Choroid plexus epithelial cell (primary cell): ENCODE data around the gene FGFR4.
A peak's percentile ranks its signal among the peaks of the same experiment; 100 is the strongest.
"Not testable (repeated sequence)": the region's sequence is repeated elsewhere in the genome, so short reads cannot be mapped to it uniquely, and the experiment has no call there.

ENCODE experiments used
- DNase-seq: peaks from one replicate; pipeline ENCODE4 v3.0.0-alpha.2; 2010; ENCODE audit warnings: low read depth
- H3K4me3 ChIP-seq: 2 replicates; pipeline ENCODE4 v1.5.1; 2011; ENCODE audit warnings: low read depth, mild to moderate bottlenecking, control low read depth, low read length, moderate library complexity
- TF ChIP-seq, protein P1 (sequence below): conservative IDR thresholded peaks from 2 replicates; pipeline ENCODE4 v1.5.1; 2011; ENCODE audit warnings: low read depth, mild to moderate bottlenecking, control low read depth, inconsistent platforms, low read length, moderate library complexity

Gene FGFR4

DNA sequence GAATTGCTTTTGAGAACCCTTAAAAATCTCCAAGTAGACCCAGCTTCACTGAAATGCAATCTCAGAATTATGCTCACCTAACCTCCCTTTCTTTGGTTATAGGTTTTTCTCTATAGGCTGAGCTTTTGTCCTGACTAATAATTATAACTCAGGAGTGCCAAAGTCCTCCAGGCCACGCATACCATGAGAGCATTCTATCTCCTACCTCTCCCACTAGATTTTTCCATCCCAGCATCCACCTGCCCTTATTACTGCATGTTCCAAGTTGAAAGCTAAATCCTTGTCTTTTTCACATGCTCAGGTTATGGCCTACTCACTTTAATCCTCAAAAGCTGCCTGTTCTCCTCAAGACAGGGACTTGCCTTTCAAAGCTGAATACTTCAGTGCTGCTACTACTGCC lies 42.1 kb upstream of the FGFR4 start:
- no peak overlapping the region for H3K4me3 ChIP-seq
- DNase-seq: no peak
- TF ChIP-seq, protein P1, sequence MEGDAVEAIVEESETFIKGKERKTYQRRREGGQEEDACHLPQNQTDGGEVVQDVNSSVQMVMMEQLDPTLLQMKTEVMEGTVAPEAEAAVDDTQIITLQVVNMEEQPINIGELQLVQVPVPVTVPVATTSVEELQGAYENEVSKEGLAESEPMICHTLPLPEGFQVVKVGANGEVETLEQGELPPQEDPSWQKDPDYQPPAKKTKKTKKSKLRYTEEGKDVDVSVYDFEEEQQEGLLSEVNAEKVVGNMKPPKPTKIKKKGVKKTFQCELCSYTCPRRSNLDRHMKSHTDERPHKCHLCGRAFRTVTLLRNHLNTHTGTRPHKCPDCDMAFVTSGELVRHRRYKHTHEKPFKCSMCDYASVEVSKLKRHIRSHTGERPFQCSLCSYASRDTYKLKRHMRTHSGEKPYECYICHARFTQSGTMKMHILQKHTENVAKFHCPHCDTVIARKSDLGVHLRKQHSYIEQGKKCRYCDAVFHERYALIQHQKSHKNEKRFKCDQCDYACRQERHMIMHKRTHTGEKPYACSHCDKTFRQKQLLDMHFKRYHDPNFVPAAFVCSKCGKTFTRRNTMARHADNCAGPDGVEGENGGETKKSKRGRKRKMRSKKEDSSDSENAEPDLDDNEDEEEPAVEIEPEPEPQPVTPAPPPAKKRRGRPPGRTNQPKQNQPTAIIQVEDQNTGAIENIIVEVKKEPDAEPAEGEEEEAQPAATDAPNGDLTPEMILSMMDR: no peak

DNA sequence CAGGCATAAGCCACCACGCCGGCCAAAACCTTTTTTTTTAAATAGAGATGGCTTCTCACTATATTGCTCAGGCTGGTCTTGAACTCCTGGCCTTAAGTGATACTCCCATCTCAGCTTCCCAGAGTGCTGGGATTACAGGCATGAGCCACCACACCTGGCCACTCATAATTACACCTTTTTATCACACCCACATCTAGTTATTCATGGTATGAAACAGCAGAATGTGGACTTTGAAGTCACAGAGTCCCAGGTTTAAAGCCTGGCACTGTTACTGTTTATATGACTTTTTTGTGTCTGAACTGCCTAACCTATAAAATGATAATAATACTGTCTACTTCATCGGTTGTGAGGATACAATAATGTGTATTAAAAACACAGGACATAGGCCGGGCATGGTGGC lies 41.1 kb upstream of the FGFR4 start:
- DNase-seq: no peak
- no peak overlapping the region for H3K4me3 ChIP-seq
- TF ChIP-seq, protein P1: no peak

GRCh38 chr5:177048531-177048930 lies 38.2 kb upstream of the FGFR4 start:
- not testable (repeated sequence) for DNase-seq, H3K4me3 ChIP-seq

DNA sequence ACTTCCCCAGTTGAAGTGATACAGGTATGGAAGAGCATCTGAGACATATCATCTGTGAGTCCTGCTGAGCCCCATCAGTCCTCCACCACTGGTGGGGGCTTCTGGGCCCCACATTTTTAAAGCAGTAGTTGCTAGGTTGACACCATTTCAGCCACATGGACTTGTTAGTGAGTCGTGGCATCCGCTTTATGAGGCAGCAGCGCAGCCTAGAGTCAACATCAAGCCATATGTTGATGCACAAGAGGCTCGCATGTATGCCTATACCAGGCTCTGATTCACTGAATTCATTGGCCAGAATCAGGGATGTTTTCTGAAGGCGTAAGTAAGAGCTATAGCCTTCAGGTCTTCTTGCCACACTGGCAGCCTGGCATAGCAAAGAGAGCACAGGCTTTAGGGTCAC lies 37.4 kb upstream of the FGFR4 start:
- TF ChIP-seq, protein P1: no peak
- peak; percentile 10 for DNase-seq
- no peak overlapping the region for H3K4me3 ChIP-seq

- TF ChIP-seq, protein P1: no peak
- no peak for DNase-seq
- no peak overlapping the region for H3K4me3 ChIP-seq
Measured at GRCh38 chr5:177064500-177065277, 22.0 kb upstream of the FGFR4 start.

GRCh38 chr5:177065491-177065890 lies 21.2 kb upstream of the FGFR4 start:
- DNase-seq: no peak
- TF ChIP-seq, protein P1: no peak
- H3K4me3 ChIP-seq: no peak overlapping the region

DNA sequence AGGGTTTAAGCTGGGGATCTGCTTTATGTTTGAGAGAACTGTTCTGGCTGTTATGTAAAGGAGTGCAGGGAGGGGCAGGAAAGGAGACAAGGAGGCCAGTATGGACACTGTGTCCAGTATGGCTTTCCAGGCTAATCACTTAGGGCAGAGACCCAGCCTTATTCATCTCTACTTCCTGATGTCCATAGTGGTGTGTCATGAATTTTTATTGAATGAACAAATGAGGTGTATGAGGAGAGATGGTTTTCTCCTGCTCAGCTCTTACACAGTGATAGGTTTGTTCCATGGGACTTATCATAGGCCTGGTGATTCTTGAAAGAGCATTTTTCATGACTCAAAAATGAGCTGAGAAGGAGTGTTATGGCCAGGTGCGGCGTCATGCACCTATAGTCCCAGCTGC lies 20.5 kb upstream of the FGFR4 start:
- no peak for DNase-seq
- TF ChIP-seq, protein P1: no peak
- H3K4me3 ChIP-seq: no peak overlapping the region

DNA sequence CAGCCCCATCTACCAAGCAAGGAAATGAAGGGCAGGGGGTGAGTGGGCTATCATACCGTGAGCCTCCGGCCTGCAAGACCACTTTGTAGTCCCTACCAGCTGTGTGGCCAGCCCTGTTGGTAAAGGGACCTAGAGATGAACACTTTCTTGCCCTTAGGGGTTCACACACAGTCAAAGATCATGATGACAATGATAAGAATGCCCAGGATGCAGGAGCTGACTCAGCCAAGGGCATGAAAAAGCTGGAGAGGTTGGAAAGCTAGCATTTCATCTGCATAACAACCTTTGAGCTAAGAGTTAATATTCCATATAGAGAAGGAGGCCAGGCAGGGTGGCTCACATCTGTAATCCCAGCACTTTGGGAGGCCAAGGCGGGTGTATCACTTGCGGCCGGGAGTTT lies 19.2 kb upstream of the FGFR4 start:
- no peak for DNase-seq
- H3K4me3 ChIP-seq: no peak overlapping the region
- TF ChIP-seq, protein P1: no peak
